Tibial artery (tissue), 4 donors: ENCODE measurements around the gene ZBTB18.
"Not testable (repeated sequence)": the region's sequence is repeated elsewhere in the genome, so short reads cannot be mapped to it uniquely, and the experiment has no call there.

Source experiments
- DNase-seq, 2 donors: peaks; one replicate each; pipeline ENCODE4 v3.0.0-alpha.2; 2019
- H3K27ac ChIP-seq, 2 donors: fragments of 200-600 bp; sonication (generic) in 1 of 2; 1 replicate in 1 of 2; 2 replicates in 1 of 2; pipeline ENCODE4 v1.5.1; 2018 to 2019; ENCODE audit warnings: mild to moderate bottlenecking in 1 of 2
- H3K27me3 ChIP-seq, 2 donors: fragments of 200-600 bp; sonication (generic) in 1 of 2; one replicate each; pipeline versions ENCODE4 v1.5.1 to v1.6.0; 2016 to 2019
- H3K36me3 ChIP-seq, 3 donors: fragments of 200-600 bp; sonication (generic) in 2 of 3; one replicate each; pipeline ENCODE4 v1.5.1; 2016 to 2019; ENCODE audit warnings: mild to moderate bottlenecking in 2 of 3
- H3K4me1 ChIP-seq, 4 donors: fragments of 200-600 bp; sonication (generic) in 2 of 4; 1 replicate in 3 of 4; 2 replicates in 1 of 4; pipeline ENCODE4 v1.5.1; 2016 to 2019
- H3K4me3 ChIP-seq, 2 donors: fragments of 200-600 bp; sonication (generic) in 1 of 2; 1 replicate in 1 of 2; 2 replicates in 1 of 2; pipeline ENCODE4 v1.5.1; 2018 to 2019; ENCODE audit warnings: mild to moderate bottlenecking in 2 of 2
- H3K9me3 ChIP-seq, 3 donors: fragments of 200-600 bp; sonication (generic) in 1 of 3; one replicate each; pipeline ENCODE4 v1.5.1; 2016 to 2019
- CTCF ChIP-seq, 2 experiments: fragments of 200-600 bp in 1 of 2; fragments of 450-650 bp in 1 of 2; IDR thresholded peaks; one replicate each; pipeline ENCODE4 v1.5.1; 2017 to 2019; ENCODE audit warnings: antibody characterized with exemption in 2 of 2, mild to moderate bottlenecking in 1 of 2, moderate library complexity in 1 of 2
- intact Hi-C: fragments of 100-400 bp; cut with DNase I; formaldehyde crosslinking; loops from one replicate; pipeline ENCODE4 v1.15.0; 2023; ENCODE audit warnings: low total_unique reads

Gene ZBTB18

GRCh38 chr1:244041466-244042120 lies 9.5 kb upstream of the ZBTB18 start:
- Histone ChIP-seq H3K4me3 (no peak overlapping the region), H3K36me3 (no peaks in the 10 kb centered on the region), H3K4me1 (no peaks in the 10 kb centered on the region), H3K9me3 (no peaks in the 10 kb centered on the region), H3K27ac (no peak overlapping the region), H3K27me3 (no peaks in the 10 kb centered on the region)
- intact Hi-C loops = loop anchor here (10.0 kb wide), 1 partner anchor 117 kb away; no protein-coding TSS in a partner anchor
- DNase-seq = no peak
- TF ChIP-seq CTCF (IDR thresholded peaks at IDR 0.05) = no peak

- Histone ChIP-seq H3K4me1 (no peaks in the 10 kb centered on the region), H3K27ac (no peak overlapping the region), H3K9me3 (no peaks in the 10 kb centered on the region), H3K36me3 (no peaks in the 10 kb centered on the region), H3K4me3 (no peak overlapping the region), H3K27me3 (no peaks in the 10 kb centered on the region)
- DNase-seq = no peak
- TF ChIP-seq CTCF (IDR thresholded peaks at IDR 0.05) = no peak
- intact Hi-C loops = loop anchor here (10.0 kb wide), 1 partner anchor 117 kb away; no protein-coding TSS in a partner anchor
Observed at GRCh38 chr1:244042293-244042692, 8.8 kb upstream of the ZBTB18 start.

- Histone ChIP-seq H3K4me1 (no peaks in the 10 kb centered on the region), H3K36me3 (no peaks in the 10 kb centered on the region), H3K27ac (no peak overlapping the region), H3K9me3 (no peaks in the 10 kb centered on the region), H3K4me3 (no peak overlapping the region), H3K27me3 (no peaks in the 10 kb centered on the region)
- intact Hi-C loops = loop anchor here (10.0 kb wide), 1 partner anchor 120 kb away; no protein-coding TSS in a partner anchor
- TF ChIP-seq CTCF (IDR thresholded peaks at IDR 0.05) = no peak
- no peak for DNase-seq
Observed at GRCh38 chr1:244044423-244044822, 6.7 kb upstream of the ZBTB18 start.

- intact Hi-C loops = loop anchor here (5.0 to 10.0 kb wide), 4 partner anchors 121 to 789 kb away; partner anchors contain the start of genes ADSS2, AKT3, CEP170 and SDCCAG8
- Histone ChIP-seq H3K27ac (peak overlapping the region in 1 of 2 donors; percentile 95), H3K4me1 (peaks cover 0 to 12% (median 0%) of the 10 kb centered on the region in 4 donors)
- not testable (repeated sequence) for H3K4me3 ChIP-seq, H3K36me3 ChIP-seq, H3K9me3 ChIP-seq, DNase-seq, H3K27me3 ChIP-seq
Observed at GRCh38 chr1:244046254-244046653, 4.8 kb upstream of the ZBTB18 start.

- intact Hi-C loops = loop anchor here (5.0 to 10.0 kb wide), 4 partner anchors 122 to 790 kb away; partner anchors contain the start of genes ADSS2, AKT3, CEP170 and SDCCAG8
- Histone ChIP-seq H3K4me3 (peak overlapping the region; percentile 65 to 94), H3K4me1 (peaks cover 0 to 20% (median 2%) of the 10 kb centered on the region in 4 donors), H3K9me3 (no peaks in the 10 kb centered on the region), H3K27me3 (no peaks in the 10 kb centered on the region), H3K36me3 (no peaks in the 10 kb centered on the region), H3K27ac (peak overlapping the region; percentile 95 to 98)
- DNase-seq = no peak
- TF ChIP-seq CTCF (IDR thresholded peaks at IDR 0.05) = no peak
Observed at GRCh38 chr1:244046907-244047611, 4.0 kb upstream of the ZBTB18 start.
